HG03469 (cell line): ENCODE results near the gene TENM3.

Experiments
- ATAC-seq: cut with Tn5 transposase; IDR thresholded peaks from one replicate; pipeline ENCODE4 v1.9.1; 2021; ENCODE audit warnings: mild to moderate bottlenecking, moderate library complexity, moderate number of reproducible peaks; ENCODE audit not compliant: unreplicated experiment

Gene TENM3

GRCh38 chr4:182280436-182281111 is 37.4 kb downstream of the TENM3 start:
- ATAC-seq = no peak

- no peak for ATAC-seq
Measured at GRCh38 chr4:182286035-182286434, 42.8 kb downstream of the TENM3 start.

DNA sequence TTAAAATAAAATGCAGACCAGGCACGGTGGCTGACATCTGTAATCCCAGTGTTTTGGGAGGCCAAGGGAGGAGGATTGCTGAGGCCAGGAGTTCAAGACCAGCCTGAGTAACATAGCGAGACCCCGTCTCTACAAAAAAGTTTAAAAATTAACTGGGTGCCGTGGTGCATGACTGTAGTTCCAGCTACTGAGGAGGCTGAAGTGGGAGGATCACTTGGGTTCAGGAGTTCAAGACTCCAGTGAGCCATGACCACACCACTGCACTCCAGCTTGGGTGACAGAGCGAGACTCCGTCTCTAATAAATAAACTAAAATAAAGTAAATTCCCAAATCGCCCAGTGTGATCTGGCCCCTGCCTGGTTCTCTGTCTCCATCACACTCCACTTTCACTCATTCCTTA is 43.7 kb downstream of the TENM3 start:
- no peak for ATAC-seq

- no peak for ATAC-seq
Measured at GRCh38 chr4:182288534-182288933, 45.3 kb downstream of the TENM3 start.

GRCh38 chr4:182289809-182290208 is 46.6 kb downstream of the TENM3 start:
- ATAC-seq = no peak

GRCh38 chr4:182291175-182291574 is 48.0 kb downstream of the TENM3 start:
- no peak for ATAC-seq

DNA sequence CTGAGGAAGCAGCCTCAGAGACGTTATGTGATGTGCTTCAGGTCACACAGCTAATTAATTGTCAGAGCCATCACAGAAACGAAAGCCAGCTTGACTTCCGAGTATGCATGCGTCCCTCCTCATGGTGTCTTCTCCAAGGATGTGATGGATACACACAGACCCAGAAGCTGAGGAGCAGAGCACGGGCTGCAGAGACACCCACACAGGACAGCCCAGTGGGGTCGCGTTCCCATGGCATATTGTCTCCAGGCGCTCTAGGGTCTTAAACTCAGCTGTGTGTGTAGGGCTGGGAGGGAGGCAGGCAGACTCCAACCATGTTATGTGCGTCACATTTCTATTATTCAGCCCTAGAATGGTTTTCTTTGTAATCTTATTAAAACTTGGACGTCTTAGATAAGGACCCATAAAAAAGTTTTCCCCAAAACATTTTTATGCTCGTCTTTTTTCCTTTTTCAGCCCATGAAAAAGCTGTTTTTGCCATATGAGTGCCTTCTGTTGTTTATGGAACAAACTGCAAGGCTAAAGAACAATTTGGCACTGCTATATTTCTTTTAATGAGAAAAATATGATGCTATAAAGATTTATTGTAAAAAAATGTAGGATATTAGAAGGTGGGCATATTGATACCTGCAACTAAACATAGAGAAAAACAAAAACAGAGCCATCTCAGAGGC is 48.5 kb downstream of the TENM3 start:
- no peak for ATAC-seq

DNA sequence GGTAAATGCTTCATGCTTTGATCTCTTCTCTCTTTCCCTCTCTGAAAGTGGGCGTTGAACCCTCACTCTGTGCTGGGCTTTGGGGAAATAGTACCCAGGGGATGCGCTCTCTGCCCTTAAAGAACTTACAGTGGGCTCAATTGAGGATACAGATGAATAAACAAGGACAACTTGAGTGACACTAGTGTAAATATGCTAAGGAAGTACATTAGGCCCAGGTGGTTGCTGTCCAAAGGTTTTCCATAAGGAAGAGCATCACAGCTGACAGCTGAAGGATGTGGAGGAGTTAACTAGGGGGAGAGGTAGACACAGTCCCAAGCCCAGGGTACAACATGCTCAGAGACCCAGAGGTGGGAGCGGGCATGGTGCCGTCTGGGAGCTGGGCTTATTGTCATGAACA is 49.4 kb downstream of the TENM3 start:
- no peak for ATAC-seq

- ATAC-seq = no peak
Measured at GRCh38 chr4:182293691-182294255, 50.6 kb downstream of the TENM3 start.

- ATAC-seq = no peak
Measured at GRCh38 chr4:182294451-182294850, 51.2 kb downstream of the TENM3 start.

- ATAC-seq = no peak
Measured at GRCh38 chr4:182297659-182298058, 54.5 kb downstream of the TENM3 start.

- no peak for ATAC-seq
Measured at GRCh38 chr4:182301736-182302135, 58.5 kb downstream of the TENM3 start.

GRCh38 chr4:182303847-182304246 is 60.6 kb downstream of the TENM3 start:
- no peak for ATAC-seq

DNA sequence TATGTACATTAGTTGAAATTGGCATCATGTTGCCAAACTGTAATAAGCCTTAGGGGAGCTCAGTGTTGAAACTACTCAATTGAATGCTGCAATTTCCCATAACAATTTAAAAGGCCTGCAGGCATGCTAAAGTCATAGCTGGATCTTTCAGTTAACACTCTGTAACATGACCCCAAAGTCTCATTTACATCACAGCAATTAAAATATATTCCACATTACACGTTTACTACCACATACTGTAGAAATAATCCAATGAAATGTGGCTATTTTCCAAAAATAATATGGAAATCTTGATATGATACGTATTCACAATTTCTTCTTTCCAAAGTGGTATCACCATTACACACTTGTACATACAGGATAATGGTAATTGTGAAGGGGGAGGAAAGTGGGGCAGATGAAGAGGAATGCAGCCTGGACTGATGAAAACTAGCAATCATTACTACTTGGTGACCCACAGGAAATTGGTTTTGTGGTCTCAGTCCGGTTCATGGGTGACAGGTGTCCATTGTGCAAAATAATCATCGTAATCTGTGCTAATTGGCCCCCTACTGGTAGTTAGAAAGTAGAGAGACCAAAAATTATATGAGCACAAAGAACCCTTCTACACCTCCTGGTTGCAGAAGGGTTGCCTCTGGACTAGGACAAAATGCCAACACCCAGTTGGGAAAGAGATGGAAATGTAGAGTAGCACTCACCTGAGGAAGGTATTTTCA is 63.7 kb downstream of the TENM3 start:
- ATAC-seq = no peak

DNA sequence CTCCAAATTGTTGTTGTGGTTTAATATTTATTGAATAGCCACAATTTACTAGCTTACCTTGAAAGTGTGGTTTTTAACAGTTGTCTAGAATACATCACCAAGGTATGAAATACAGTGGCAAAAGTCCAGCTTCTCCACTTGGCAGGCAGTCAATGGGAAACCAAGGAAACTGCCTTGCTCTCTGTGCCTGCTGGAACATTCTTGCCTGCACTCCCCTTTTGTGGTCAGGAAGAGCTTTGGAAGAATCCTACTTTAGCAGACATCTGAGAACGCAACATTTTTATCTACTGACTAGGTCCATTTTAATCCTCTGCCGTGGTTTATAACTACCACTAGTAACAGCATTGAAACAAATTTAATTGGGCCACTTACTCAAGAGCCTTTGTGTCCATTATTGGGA is 64.5 kb downstream of the TENM3 start:
- no peak for ATAC-seq

DNA sequence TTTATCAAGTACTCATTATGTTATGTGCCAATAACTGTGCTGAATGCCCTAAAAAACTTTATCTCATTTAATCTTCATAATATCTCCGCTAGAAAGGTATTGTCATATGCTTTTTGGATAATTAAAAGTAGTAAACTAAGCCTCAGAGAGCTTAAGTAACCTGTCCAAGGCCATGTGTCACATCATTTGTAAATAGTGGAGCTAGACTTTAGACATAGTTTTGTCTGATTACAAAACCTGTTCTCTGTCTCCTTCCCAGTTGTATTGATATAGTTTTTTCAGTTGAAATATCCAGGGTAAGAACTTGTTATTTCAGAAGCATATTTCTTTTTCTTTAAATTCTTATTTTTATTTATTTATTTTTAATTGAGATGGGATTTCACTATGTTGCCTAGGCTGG is 66.7 kb downstream of the TENM3 start:
- ATAC-seq = no peak

GRCh38 chr4:182310316-182310715 is 67.1 kb downstream of the TENM3 start:
- no peak for ATAC-seq

DNA sequence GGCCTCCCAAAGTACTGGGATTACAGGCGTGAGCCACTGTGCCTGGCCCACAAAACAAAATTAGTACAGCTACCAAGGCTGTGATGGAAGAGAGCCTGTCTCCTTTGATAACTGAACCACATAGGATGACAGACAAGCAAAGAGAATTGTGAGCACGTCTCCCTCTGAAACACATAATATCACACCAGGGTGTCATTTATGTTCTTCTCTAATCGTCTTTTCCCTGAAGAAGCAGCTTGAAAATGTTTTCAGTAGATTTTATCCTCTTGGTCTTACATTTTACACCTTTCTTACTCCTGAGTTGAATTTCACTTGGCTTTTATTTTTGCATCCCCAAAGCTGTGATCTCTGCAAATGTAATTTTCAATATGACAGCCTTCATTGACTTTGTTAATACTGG is 67.8 kb downstream of the TENM3 start:
- no peak for ATAC-seq

DNA sequence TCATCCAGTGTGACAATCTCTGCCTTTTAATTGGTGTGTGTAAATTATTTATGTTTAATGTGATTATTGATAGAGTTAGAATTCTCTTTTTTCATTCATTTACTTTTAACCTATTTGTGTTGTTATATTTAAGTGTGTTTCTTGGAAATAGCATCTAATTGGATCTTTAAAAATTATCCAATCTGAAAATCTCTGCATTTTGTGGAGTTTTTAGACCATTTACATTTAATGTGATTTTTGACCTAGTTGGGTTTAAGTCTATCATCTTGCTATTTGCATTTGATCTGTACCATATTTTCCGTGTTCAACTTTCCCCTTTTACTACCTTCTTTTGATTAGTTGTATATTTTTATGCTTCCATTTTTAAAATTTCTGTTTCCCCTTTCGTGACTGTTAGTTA is 71.3 kb downstream of the TENM3 start:
- ATAC-seq = no peak

DNA sequence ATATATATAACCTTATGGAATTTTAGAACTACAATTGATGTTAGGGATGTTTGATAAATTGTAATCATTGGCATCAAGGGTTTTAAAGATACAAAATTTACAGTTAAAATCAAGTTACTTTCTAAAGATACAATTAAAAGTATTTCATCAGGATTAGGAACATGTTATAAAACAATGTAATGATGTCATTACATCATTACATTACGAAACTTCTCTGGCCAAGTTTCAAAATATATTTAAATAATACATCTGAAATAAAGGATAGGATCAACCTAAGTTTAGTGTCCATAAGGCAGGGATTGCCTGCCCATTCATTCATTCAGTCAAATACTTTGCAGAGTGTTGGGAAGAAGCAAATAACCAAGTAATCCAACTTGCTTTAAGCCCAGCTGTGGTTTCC is 75.1 kb downstream of the TENM3 start:
- ATAC-seq = no peak

DNA sequence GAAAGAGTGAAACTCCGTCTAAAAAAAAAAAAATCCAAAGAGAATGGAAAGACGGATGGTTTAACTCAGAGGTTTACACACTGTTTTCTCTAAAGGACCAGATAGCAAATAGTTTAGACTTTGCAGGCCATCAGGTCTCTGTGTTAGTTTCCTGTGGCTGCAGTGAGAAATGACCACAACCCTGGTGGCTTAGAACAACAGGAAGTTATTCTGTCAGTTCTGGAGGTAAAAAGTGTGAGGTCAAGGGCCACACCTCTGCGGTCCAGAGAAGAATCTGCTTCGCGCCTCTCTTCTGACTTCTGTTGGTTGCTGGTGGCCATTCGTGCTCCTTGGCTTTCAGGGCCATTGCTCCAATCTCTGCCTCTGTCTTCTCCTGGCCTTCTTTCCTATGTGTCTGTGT is 76.9 kb downstream of the TENM3 start:
- ATAC-seq = no peak

DNA sequence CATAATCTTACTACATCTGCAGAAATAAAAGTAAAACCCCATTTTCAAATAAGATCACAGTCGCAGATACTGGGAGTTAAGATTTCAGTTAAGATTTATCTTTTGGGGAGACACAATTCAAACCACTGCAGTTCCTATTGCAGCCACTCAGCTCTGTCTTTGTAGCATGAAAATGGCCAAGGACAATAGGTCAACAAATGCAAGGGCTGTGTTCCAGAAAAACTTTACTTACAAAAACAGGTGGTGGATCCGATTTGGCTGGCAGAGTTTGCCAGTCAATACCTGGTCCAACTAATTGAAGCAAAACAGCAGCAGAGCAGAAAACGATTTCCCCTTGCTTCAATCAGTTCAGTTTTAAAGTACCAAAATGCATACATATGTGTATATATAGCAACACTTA is 77.4 kb downstream of the TENM3 start:
- no peak for ATAC-seq
